ENCODE results near the gene SLC8A3.

SLC8A3 gene

DNA sequence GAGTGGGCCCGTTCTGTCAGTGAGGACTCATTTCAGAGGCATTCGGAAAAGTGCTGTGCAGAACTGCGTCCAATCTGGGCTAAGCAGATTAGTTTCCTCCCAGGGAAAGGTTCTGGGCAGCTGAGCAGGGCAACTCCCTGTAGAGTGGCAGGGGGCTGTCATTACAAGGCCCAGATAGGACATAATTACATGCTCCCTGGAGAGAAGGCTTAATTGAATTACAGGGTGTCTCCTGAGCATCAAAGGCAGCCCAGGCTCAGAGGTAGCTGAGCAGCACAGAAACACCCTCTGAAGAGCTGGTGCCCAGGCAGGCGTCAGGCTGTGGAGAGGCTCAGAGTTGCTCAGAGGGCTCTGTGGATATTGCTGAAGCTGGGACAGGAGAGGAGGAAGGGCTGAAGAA is 36.0 kb downstream of the SLC8A3 start:
- no peak overlapping the region for H3K4me3 ChIP-seq (ENCODE audit: low read length)
- DNase-seq (ENCODE audit: low read depth) = no peak
- TF ChIP-seq, protein P1, sequence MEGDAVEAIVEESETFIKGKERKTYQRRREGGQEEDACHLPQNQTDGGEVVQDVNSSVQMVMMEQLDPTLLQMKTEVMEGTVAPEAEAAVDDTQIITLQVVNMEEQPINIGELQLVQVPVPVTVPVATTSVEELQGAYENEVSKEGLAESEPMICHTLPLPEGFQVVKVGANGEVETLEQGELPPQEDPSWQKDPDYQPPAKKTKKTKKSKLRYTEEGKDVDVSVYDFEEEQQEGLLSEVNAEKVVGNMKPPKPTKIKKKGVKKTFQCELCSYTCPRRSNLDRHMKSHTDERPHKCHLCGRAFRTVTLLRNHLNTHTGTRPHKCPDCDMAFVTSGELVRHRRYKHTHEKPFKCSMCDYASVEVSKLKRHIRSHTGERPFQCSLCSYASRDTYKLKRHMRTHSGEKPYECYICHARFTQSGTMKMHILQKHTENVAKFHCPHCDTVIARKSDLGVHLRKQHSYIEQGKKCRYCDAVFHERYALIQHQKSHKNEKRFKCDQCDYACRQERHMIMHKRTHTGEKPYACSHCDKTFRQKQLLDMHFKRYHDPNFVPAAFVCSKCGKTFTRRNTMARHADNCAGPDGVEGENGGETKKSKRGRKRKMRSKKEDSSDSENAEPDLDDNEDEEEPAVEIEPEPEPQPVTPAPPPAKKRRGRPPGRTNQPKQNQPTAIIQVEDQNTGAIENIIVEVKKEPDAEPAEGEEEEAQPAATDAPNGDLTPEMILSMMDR (conservative IDR thresholded peaks at IDR 0.05; ENCODE audit: low read depth, low read length) = no peak

DNA sequence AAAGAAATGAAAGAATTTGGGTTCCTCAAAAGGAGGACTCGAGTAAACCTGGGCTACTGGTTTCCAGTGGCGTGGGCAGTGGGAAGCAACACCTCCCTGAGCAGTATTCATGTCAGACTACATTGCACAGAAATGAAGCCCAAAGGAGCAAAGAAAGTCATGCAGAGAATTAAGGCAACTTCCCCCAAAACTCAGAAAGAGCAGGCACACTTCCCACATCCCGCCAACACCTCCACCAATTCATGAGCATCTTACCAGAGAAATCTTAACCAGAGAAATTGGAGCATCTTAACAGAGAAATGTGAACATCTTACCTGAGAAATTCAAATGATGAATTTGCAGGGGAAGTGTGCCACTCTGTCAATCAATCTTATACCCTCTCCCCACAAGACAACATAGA is 36.7 kb downstream of the SLC8A3 start:
- DNase-seq (ENCODE audit: low read depth) = no peak
- TF ChIP-seq, protein P1 (conservative IDR thresholded peaks at IDR 0.05; ENCODE audit: low read depth, low read length) = no peak
- H3K4me3 ChIP-seq (ENCODE audit: low read length) = no peak overlapping the region

DNA sequence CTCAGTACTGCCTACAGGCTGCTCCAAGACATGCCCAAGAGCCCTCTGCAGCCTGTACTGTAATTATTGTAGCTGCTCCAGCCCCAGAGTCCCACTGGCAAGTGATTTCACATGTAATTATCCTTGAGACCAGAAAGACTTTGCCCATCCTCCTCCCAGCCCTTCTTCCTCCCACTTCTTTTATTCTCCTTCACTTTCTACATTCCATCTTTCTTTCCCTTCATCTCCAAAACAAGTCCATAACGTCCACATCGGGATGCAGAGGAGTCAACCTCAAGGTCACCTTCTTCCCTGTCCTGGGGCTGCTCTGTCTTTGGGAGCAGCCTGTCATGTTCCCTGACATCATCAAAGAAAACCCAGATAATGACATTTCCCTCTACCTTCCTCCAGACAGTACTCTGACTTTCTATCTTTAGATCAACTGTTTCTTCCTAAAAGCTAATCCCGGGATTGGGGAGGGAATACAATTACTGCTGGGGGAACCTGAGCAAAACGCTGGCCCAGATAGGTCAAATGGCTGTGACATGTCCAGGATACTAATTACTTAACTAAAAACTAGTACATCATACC is 39.1 kb downstream of the SLC8A3 start:
- no peak overlapping the region for H3K4me3 ChIP-seq (ENCODE audit: low read length)
- no peak for DNase-seq (ENCODE audit: low read depth)
- TF ChIP-seq, protein P1 (conservative IDR thresholded peaks at IDR 0.05; ENCODE audit: low read depth, low read length) = no peak

DNA sequence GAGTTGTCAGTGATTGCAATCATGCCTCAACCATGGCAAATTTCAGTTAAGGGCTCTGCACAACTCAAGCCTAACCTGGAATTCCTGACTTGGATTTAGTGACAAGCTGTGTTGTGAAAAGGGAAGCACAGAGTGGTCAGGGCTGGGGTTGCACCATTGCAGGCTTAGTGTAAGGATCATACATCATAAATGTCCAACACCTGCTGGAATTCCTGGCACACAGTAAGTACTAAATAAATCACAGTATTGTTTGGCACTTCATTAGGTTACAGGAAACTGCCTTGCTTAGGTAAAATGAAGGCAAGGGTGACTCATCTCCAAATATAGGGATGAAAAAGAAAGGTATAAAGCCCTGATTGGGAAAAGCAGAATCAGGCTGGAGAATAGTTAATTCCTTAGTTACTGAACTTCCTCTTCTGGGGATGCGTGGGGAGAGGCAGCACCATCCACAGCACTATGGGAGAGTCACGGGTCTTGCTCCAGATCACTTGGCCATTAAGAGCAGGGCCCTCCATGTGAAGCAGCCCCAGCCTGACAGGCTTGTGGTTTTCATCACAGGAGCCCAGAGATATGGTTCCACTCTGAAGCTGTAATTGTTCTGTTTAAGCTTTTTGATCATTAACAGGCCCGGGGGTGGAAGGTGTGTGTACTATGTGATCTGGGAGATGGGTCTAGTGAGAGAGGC is 39.7 kb downstream of the SLC8A3 start:
- TF ChIP-seq, protein P1 (conservative IDR thresholded peaks at IDR 0.05; ENCODE audit: low read depth, low read length) = no peak

DNA sequence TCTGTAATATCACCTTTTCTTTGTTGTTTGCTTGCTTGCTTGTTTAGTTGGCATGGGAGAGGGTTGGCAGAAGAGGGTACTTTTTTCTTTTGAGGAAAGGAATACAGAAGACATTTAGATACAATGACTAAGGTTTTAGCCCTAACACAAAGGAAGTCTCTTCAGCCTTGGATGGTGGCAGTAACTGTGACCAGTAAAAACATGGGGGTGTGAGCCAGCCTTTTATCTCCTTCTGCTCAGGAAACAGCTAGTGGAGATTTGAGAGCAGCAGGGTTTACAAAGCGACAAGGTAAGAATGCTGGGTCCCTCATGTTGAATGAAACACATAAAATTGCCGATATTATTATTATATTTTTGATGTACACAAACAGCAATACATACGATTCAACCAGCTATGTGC is 40.4 kb downstream of the SLC8A3 start:
- TF ChIP-seq, protein P1 (conservative IDR thresholded peaks at IDR 0.05; ENCODE audit: low read depth, low read length) = no peak
- no peak overlapping the region for H3K4me3 ChIP-seq (ENCODE audit: low read length)
- DNase-seq (ENCODE audit: low read depth) = no peak

More for the DNA sequence above, 39.7 kb downstream of the SLC8A3 start:
- no peak overlapping the region for H3K4me3 ChIP-seq (ENCODE audit: low read length)
- DNase-seq (ENCODE audit: low read depth) = no peak

DNA sequence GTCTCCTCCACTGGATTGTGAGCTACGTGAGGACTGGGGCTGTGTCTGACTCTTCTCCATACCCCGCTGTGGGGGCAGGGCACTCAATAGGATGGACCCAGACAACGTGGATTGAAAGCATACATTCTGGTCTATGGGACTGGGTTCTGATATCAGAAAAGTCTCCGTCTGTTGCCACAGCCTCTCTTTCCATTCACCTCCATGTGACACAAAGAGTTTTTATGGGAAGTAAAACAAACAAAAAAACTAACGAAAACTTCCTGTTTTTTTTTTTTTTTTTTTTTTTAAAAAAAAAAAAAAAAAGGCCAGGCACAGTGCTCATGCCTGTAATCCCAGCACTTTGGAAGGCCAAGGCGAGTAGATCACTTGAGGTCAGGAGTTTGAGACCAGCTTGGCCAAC is 44.7 kb downstream of the SLC8A3 start:
- TF ChIP-seq, protein P1 (conservative IDR thresholded peaks at IDR 0.05; ENCODE audit: low read depth, low read length) = no peak
- H3K4me3 ChIP-seq (ENCODE audit: low read length) = no peak overlapping the region
- DNase-seq (ENCODE audit: low read depth) = no peak

DNA sequence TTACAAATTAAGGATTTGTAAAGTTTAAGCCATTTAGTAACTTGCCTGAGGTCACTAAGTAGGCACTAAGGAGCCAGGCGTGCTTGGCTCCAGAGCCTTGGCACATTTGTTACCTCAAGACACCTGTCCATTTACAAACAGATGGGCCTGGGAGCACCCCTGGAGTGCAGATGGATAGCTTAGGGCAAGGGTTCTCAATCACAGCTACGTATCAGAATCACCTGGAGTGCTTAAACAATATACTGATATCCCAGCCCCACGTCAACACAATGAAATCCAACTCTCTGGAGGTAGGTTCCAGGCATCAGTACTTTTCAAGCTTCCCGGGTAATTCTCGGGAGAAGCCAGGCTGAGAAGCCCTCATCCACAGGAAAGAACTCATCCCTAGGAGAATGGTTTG is 45.4 kb downstream of the SLC8A3 start:
- DNase-seq (ENCODE audit: low read depth) = no peak
- TF ChIP-seq, protein P1 (conservative IDR thresholded peaks at IDR 0.05; ENCODE audit: low read depth, low read length) = no peak
- no peak overlapping the region for H3K4me3 ChIP-seq (ENCODE audit: low read length)

All from retinal pigment epithelial cell (primary cell).